ENCODE data around the gene DMRT1.
"Not testable (repeated sequence)": the region's sequence is repeated elsewhere in the genome, so short reads cannot be mapped to it uniquely, and the experiment has no call there.

DMRT1 gene

DNA sequence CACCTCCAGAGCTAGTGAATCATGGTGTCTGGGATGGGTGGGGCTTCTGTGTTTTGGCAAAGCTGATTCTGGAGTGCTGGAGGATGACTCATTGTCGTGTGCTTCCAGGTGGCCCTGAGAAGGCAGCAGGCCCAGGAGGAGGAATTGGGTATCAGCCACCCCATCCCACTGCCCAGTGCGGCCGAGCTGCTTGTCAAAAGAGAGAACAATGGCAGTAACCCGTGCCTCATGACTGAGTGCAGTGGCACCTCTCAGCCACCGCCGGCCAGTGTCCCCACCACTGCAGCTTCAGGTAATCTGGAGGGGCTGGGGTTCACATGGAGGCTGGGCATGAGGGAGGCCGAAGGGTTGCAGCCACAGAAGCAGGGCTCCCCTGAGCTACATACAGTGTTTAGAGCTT, 5.4 kb downstream of the DMRT1 start:
- Mint-ChIP-seq H3K9me3 (no peaks in the 10 kb centered on the region), H3K4me3 (no peak overlapping the region), H3K4me1 (peaks cover 18% of the 10 kb centered on the region), H3K27ac (no peak overlapping the region), H3K36me3 (ENCODE audit: low read depth) (no peaks in the 10 kb centered on the region), H3K27me3 (ENCODE audit: low read depth, poor library complexity) (peaks cover 75% of the 10 kb centered on the region)
- no peak for DNase-seq
- TF ChIP-seq CTCF (IDR thresholded peaks at IDR 0.05), result no peak

DNA sequence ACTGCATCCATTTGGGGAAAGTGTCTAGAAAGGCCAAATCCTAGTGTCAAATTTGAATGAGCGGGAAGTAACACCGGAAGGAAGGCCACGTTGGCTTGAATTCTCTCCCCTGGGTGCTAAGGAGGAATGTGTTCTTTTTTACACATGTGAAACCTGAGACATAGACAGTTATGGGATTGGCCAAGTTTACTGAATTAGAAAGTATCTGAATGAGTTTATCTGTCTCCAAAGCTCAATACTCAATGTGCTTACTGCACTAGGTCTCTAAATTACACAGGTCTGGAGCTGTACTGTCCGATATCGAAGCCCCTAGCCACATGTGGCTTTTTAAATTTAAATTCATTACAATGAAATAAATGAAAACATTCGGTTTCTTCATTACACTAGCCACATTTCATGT, 6.0 kb downstream of the DMRT1 start:
- no peak overlapping the region for H3K27ac Mint-ChIP-seq
- no peak for DNase-seq
- H3K36me3 Mint-ChIP-seq (ENCODE audit: low read depth), result no peaks in the 10 kb centered on the region
- peaks cover 22% of the 10 kb centered on the region for H3K4me1 Mint-ChIP-seq
- no peak for TF ChIP-seq CTCF (IDR thresholded peaks at IDR 0.05)
- no peak overlapping the region for H3K4me3 Mint-ChIP-seq
- no peaks in the 10 kb centered on the region for H3K9me3 Mint-ChIP-seq
- peaks cover 69% of the 10 kb centered on the region for H3K27me3 Mint-ChIP-seq (ENCODE audit: low read depth, poor library complexity)

- Mint-ChIP-seq H3K27ac (no peak overlapping the region), H3K36me3 (ENCODE audit: low read depth) (no peaks in the 10 kb centered on the region), H3K4me1 (peaks cover 16% of the 10 kb centered on the region), H3K4me3 (no peak overlapping the region), H3K9me3 (no peaks in the 10 kb centered on the region), H3K27me3 (ENCODE audit: low read depth, poor library complexity) (peaks cover 55% of the 10 kb centered on the region)
- no peak for DNase-seq
- no peak for TF ChIP-seq CTCF (IDR thresholded peaks at IDR 0.05)
These were observed 7.9 kb downstream of the DMRT1 start for GRCh38 chr9:849431-849830.

DNA sequence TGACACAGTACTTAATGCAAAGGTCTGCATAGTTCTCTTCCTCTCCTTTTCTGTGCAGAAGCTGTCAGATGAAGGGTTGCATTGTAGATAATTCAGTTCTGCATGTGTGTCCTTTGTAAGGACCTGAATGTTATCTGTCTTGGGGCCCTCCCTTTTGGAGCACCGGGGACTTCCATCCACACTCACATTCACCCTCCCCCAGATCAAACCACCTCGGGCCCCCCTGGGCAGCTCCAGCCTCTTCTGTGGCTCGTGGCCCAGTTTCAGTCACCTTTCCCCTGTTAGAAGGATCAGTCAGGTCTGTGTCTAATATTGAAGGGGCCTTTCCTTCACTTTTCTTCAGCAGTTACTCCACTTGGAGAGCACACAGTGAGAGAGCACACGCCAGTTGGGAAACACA, 11.0 kb downstream of the DMRT1 start:
- Mint-ChIP-seq H3K36me3 (ENCODE audit: low read depth) (no peaks in the 10 kb centered on the region), H3K9me3 (no peaks in the 10 kb centered on the region), H3K4me1 (peaks cover 8% of the 10 kb centered on the region), H3K27ac (no peak overlapping the region), H3K27me3 (ENCODE audit: low read depth, poor library complexity) (peaks cover 35% of the 10 kb centered on the region), H3K4me3 (no peak overlapping the region)
- DNase-seq, result no peak
- no peak for TF ChIP-seq CTCF (IDR thresholded peaks at IDR 0.05)

DNA sequence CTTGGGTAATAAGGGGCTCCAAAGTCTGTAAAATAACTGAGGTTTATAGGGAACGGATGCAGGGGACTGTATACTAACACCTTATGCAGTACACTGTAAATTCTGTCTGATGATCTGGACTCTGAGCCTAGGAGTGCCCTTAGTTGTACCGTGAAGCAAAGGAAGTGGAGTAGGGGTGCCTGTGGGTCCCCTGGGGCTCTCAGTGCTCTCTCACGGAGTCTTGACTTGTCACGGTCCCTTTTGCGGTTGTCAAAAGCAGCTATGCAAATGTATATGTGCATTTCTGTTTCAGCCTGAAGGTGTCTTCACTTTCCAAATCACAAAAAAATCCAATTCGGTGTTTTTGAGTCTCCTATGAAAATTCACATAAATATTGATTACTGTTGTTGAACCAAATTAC, 17.8 kb downstream of the DMRT1 start:
- DNase-seq, result no peak
- peaks cover 5% of the 10 kb centered on the region for H3K36me3 Mint-ChIP-seq (ENCODE audit: low read depth)
- H3K27ac Mint-ChIP-seq, result no peak overlapping the region
- peaks cover 12% of the 10 kb centered on the region for H3K9me3 Mint-ChIP-seq
- TF ChIP-seq CTCF (IDR thresholded peaks at IDR 0.05), result no peak
- peaks cover 14% of the 10 kb centered on the region for H3K27me3 Mint-ChIP-seq (ENCODE audit: low read depth, poor library complexity)
- H3K4me3 Mint-ChIP-seq, result no peak overlapping the region
- H3K4me1 Mint-ChIP-seq, result no peaks in the 10 kb centered on the region

DNA sequence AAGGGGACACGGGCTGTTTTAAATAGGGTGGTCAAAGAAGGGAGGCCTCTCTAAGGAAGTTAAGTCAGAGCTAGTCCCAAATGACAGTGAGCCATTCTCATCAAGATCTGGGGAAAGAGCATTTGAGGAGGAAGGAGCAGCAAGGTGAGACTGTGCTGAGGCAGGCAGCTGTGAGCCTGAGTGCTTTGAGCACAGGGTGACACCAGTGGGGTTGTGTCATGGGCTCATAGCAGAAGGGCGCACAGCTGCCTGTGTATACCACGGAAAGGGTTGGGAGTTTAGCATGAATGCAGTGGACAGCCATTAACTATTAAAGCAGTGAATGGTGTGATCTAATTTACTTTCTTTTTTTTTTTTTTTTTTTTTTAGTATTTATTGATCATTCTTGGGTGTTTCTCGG, 19.2 kb downstream of the DMRT1 start:
- peaks cover 14% of the 10 kb centered on the region for H3K27me3 Mint-ChIP-seq (ENCODE audit: low read depth, poor library complexity)

DNA sequence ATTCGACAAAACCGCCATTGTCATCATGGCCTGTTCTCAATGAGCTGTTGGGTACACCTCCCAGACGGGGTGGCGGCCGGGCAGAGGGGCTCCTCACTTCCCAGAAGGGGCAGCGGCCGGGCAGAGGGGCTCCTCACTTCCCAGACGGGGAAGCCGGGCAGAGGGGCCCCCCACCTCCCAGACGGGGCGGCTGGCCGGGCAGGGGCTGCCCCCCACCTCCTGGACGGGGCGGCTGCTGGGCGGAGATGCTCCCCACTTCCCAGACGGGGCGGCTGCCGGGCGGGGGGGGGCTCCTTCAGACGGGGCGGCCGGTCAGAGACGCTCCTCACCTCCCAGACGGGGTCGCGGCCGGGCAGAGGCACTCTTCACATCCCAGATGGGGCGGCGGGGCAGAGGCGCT, 20.0 kb downstream of the DMRT1 start:
- Mint-ChIP-seq H3K27me3 (ENCODE audit: low read depth, poor library complexity) (peaks cover 12% of the 10 kb centered on the region), H3K9me3 (peaks cover 12% of the 10 kb centered on the region)
- not testable (repeated sequence) for H3K27ac Mint-ChIP-seq; H3K4me1 Mint-ChIP-seq; H3K4me3 Mint-ChIP-seq; DNase-seq; H3K36me3 Mint-ChIP-seq (ENCODE audit: low read depth)

More for the DNA sequence above, 19.2 kb downstream of the DMRT1 start:
- Mint-ChIP-seq H3K4me1 (no peaks in the 10 kb centered on the region), H3K27ac (no peak overlapping the region), H3K4me3 (no peak overlapping the region), H3K9me3 (peaks cover 12% of the 10 kb centered on the region), H3K36me3 (ENCODE audit: low read depth) (peaks cover 5% of the 10 kb centered on the region)
- DNase-seq, result no peak
- no peak for TF ChIP-seq CTCF (IDR thresholded peaks at IDR 0.05)
